Lower lobe of right lung (tissue), 2 donors: Measurements from ENCODE around the gene ZNF536. TPM values are rescaled to one million over a fixed set of nuclear protein-coding genes. Genes with fewer than 3 reads are reported as not detected.
"Not testable (repeated sequence)": the region's sequence is repeated elsewhere in the genome, so short reads cannot be mapped to it uniquely, and the experiment has no call there.

Source experiments
- ATAC-seq, 2 donors: fragments of 200-7000 bp; cut with Tn5 transposase; one replicate each; pipeline ENCODE4 v1.9.1; 2020 to 2022; ENCODE audit warnings: mild to moderate bottlenecking in 2 of 2, moderate library complexity in 2 of 2
- DNase-seq: peaks from one replicate; pipeline ENCODE4 v3.0.0-alpha.2; 2020
- H3K27ac ChIP-seq: fragments of 200-600 bp; one replicate; pipeline ENCODE4 v1.8.0; 2022
- H3K27me3 ChIP-seq: fragments of 200-600 bp; one replicate; pipeline ENCODE4 v1.8.0; 2022; ENCODE audit warnings: low read depth
- H3K36me3 ChIP-seq: fragments of 200-600 bp; one replicate; pipeline ENCODE4 v1.8.0; 2022; ENCODE audit warnings: mild to moderate bottlenecking
- H3K4me1 ChIP-seq: fragments of 200-600 bp; one replicate; pipeline ENCODE4 v1.8.0; 2022
- H3K4me3 ChIP-seq: fragments of 200-600 bp; one replicate; pipeline ENCODE4 v1.8.0; 2022; ENCODE audit warnings: mild to moderate bottlenecking
- H3K9me3 ChIP-seq: fragments of 200-600 bp; one replicate; pipeline ENCODE4 v1.8.0; 2022
- CTCF ChIP-seq: fragments of 200-600 bp; IDR thresholded peaks from one replicate; pipeline ENCODE4 v1.8.0; 2022; ENCODE audit warnings: antibody characterized with exemption, mild to moderate bottlenecking
- intact Hi-C: fragments of 100-400 bp; cut with DNase I; formaldehyde crosslinking; loops from one replicate; pipeline ENCODE4 v1.11.0; 2022
- total RNA-seq: library from RNA; stranded (reverse); fragmentation: NEBNext Ultra II Directional; extraction: Animal tissue kit (Norgen Biotek cat#: 25700); gene quantifications from one replicate; pipeline ENCODE4 v1.2.1, GENCODE V29; 2021
- donor health status: DM: no; HTN: yes; CAD: no; lungs with severe emphysema.

The ZNF536 gene
- total RNA-seq, 1 donor from 2014 or later, result 0.12 TPM

GRCh38 chr19:30464162-30464561 lies 92.0 kb downstream of the ZNF536 start:
- no peaks in the 10 kb centered on the region for H3K9me3 ChIP-seq
- TF ChIP-seq CTCF, result no peak
- no peak for DNase-seq
- H3K27me3 ChIP-seq, result no peaks in the 10 kb centered on the region
- no peaks in the 10 kb centered on the region for H3K36me3 ChIP-seq
- no peaks in the 10 kb centered on the region for H3K4me1 ChIP-seq
- no peak overlapping the region for H3K27ac ChIP-seq
- ATAC-seq, result no peak
- intact Hi-C loops, result no loop called here
- no peak overlapping the region for H3K4me3 ChIP-seq

- intact Hi-C loops, H3K4me3 ChIP-seq, ATAC-seq: not testable (repeated sequence)
These were observed 94.4 kb downstream of the ZNF536 start for GRCh38 chr19:30466598-30466997.

GRCh38 chr19:30467239-30467638 lies 95.1 kb downstream of the ZNF536 start:
- intact Hi-C loops, result no loop called here
- H3K36me3 ChIP-seq, result no peaks in the 10 kb centered on the region
- no peak overlapping the region for H3K4me3 ChIP-seq
- H3K27me3 ChIP-seq, result no peaks in the 10 kb centered on the region
- H3K4me1 ChIP-seq, result no peaks in the 10 kb centered on the region
- H3K27ac ChIP-seq, result no peak overlapping the region
- H3K9me3 ChIP-seq, result no peaks in the 10 kb centered on the region
- DNase-seq (no peak), ATAC-seq (no peak)
- TF ChIP-seq CTCF, result no peak

More at GRCh38 chr19:30466598-30466997, 94.4 kb downstream of the ZNF536 start:
- H3K36me3 ChIP-seq, H3K27me3 ChIP-seq, DNase-seq, H3K4me1 ChIP-seq, H3K27ac ChIP-seq, H3K9me3 ChIP-seq: not testable (repeated sequence)

GRCh38 chr19:30469774-30470173 lies 97.6 kb downstream of the ZNF536 start:
- no peaks in the 10 kb centered on the region for H3K4me1 ChIP-seq
- DNase-seq, result no peak
- TF ChIP-seq CTCF, result no peak

GRCh38 chr19:30471441-30471840 lies 99.3 kb downstream of the ZNF536 start:
- H3K4me1 ChIP-seq, result no peaks in the 10 kb centered on the region
- H3K27ac ChIP-seq, result no peak overlapping the region
- H3K4me3 ChIP-seq, result no peak overlapping the region
- H3K9me3 ChIP-seq, result no peaks in the 10 kb centered on the region
- H3K27me3 ChIP-seq, result no peaks in the 10 kb centered on the region
- intact Hi-C loops, result no loop called here
- DNase-seq (no peak), ATAC-seq (no peak)
- H3K36me3 ChIP-seq, result no peaks in the 10 kb centered on the region
- TF ChIP-seq CTCF, result no peak

More at GRCh38 chr19:30469774-30470173, 97.6 kb downstream of the ZNF536 start:
- intact Hi-C loops, result no loop called here
- no peak for ATAC-seq
- Histone ChIP-seq H3K36me3 (no peaks in the 10 kb centered on the region), H3K27me3 (no peaks in the 10 kb centered on the region), H3K4me3 (no peak overlapping the region), H3K27ac (no peak overlapping the region), H3K9me3 (no peaks in the 10 kb centered on the region)

- Histone ChIP-seq H3K36me3 (no peaks in the 10 kb centered on the region), H3K9me3 (no peaks in the 10 kb centered on the region), H3K27ac (no peak overlapping the region), H3K4me3 (no peak overlapping the region), H3K27me3 (no peaks in the 10 kb centered on the region), H3K4me1 (no peaks in the 10 kb centered on the region)
- TF ChIP-seq CTCF, result no peak
- intact Hi-C loops, result no loop called here
- DNase-seq (no peak), ATAC-seq (no peak)
These were observed 101.2 kb downstream of the ZNF536 start for GRCh38 chr19:30473334-30473867.
